Nephron progenitor cell (in vitro differentiated cells): ENCODE measurements around the gene CHMP4B.

Experiments
- DNase-seq: peaks from one replicate; pipeline ENCODE4 v3.0.0; 2021
- H3K27ac Mint-ChIP-seq: 2 replicates; pipeline ENCODE4 v1.8.0; 2021; ENCODE audit warnings: mild to moderate bottlenecking, moderate library complexity, mixed read lengths
- H3K27me3 Mint-ChIP-seq: 2 replicates; pipeline ENCODE4 v1.8.0; 2021; ENCODE audit warnings: mild to moderate bottlenecking, low read depth, mixed read lengths; ENCODE audit not compliant: poor library complexity
- H3K36me3 Mint-ChIP-seq: 2 replicates; pipeline ENCODE4 v1.8.0; 2021; ENCODE audit warnings: low read depth, mixed read lengths
- H3K4me1 Mint-ChIP-seq: 2 replicates; pipeline ENCODE4 v1.8.0; 2021; ENCODE audit warnings: mixed read lengths
- H3K4me3 Mint-ChIP-seq: 2 replicates; pipeline ENCODE4 v1.8.0; 2021; ENCODE audit warnings: mild to moderate bottlenecking, moderate library complexity, mixed read lengths
- H3K9me3 Mint-ChIP-seq: 2 replicates; pipeline ENCODE4 v1.8.0; 2021; ENCODE audit warnings: mild to moderate bottlenecking, moderate library complexity, mixed read lengths
- TF ChIP-seq, protein P1 (sequence below): fragments of 200-600 bp; sonication (generic); IDR thresholded peaks from 2 replicates; pipeline ENCODE4 v1.5.0; 2021; ENCODE audit warnings: antibody characterized with exemption

The CHMP4B gene

GRCh38 chr20:33796263-33796906 lies 14.8 kb upstream of the CHMP4B start:
- no peaks in the 10 kb centered on the region for H3K4me1 Mint-ChIP-seq
- peaks cover 3% of the 10 kb centered on the region for H3K27me3 Mint-ChIP-seq
- peaks cover 4% of the 10 kb centered on the region for H3K9me3 Mint-ChIP-seq
- no peak overlapping the region for H3K27ac Mint-ChIP-seq
- H3K4me3 Mint-ChIP-seq: no peak overlapping the region
- no peak for DNase-seq
- H3K36me3 Mint-ChIP-seq: no peaks in the 10 kb centered on the region
- TF ChIP-seq, protein P1, sequence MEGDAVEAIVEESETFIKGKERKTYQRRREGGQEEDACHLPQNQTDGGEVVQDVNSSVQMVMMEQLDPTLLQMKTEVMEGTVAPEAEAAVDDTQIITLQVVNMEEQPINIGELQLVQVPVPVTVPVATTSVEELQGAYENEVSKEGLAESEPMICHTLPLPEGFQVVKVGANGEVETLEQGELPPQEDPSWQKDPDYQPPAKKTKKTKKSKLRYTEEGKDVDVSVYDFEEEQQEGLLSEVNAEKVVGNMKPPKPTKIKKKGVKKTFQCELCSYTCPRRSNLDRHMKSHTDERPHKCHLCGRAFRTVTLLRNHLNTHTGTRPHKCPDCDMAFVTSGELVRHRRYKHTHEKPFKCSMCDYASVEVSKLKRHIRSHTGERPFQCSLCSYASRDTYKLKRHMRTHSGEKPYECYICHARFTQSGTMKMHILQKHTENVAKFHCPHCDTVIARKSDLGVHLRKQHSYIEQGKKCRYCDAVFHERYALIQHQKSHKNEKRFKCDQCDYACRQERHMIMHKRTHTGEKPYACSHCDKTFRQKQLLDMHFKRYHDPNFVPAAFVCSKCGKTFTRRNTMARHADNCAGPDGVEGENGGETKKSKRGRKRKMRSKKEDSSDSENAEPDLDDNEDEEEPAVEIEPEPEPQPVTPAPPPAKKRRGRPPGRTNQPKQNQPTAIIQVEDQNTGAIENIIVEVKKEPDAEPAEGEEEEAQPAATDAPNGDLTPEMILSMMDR: no peak

- Mint-ChIP-seq H3K9me3 (peaks cover 11% of the 10 kb centered on the region), H3K4me1 (no peaks in the 10 kb centered on the region), H3K27ac (no peak overlapping the region), H3K4me3 (no peak overlapping the region), H3K27me3 (peaks cover 3% of the 10 kb centered on the region), H3K36me3 (no peaks in the 10 kb centered on the region)
- no peak for DNase-seq
- TF ChIP-seq, protein P1: no peak
Observed at GRCh38 chr20:33796907-33797544, 14.1 kb upstream of the CHMP4B start.

DNA sequence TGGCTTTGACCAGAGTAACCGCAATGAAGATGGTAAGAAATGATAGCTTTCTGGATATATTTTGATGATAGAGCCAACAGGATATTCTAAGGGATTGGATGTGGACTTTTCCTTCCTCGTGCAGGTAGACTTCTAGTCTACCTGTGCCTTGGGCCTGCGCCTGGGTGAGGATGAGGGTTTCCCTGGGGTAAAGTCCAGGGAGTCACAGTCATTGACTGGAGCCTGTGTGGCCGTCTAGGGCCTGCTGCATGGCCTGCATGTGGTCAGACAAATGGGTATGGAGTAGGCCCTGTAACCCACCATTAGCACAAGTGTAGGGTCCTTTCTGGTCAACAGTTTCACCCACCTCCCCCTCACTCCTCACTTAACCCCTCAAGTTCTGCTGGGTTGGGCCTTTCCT lies 12.7 kb upstream of the CHMP4B start:
- Mint-ChIP-seq H3K4me1 (no peaks in the 10 kb centered on the region), H3K27ac (no peak overlapping the region), H3K36me3 (no peaks in the 10 kb centered on the region)

GRCh38 chr20:33803921-33804337 lies 7.2 kb upstream of the CHMP4B start:
- TF ChIP-seq, protein P1: no peak
- H3K27ac Mint-ChIP-seq: no peak overlapping the region

More for the DNA sequence above, 12.7 kb upstream of the CHMP4B start:
- peaks cover 13% of the 10 kb centered on the region for H3K9me3 Mint-ChIP-seq
- TF ChIP-seq, protein P1: no peak
- H3K27me3 Mint-ChIP-seq: peaks cover 6% of the 10 kb centered on the region
- no peak overlapping the region for H3K4me3 Mint-ChIP-seq
- no peak for DNase-seq

GRCh38 chr20:33808388-33808787 lies 2.8 kb upstream of the CHMP4B start:
- Mint-ChIP-seq H3K27me3 (peaks cover 21% of the 10 kb centered on the region), H3K9me3 (no peaks in the 10 kb centered on the region), H3K36me3 (no peaks in the 10 kb centered on the region), H3K4me1 (peaks cover 15% of the 10 kb centered on the region), H3K27ac (no peak overlapping the region), H3K4me3 (no peak overlapping the region)
- TF ChIP-seq, protein P1: no peak
- DNase-seq: no peak

More at GRCh38 chr20:33803921-33804337, 7.2 kb upstream of the CHMP4B start:
- H3K9me3 Mint-ChIP-seq: peaks cover 13% of the 10 kb centered on the region
- peaks cover 21% of the 10 kb centered on the region for H3K27me3 Mint-ChIP-seq
- no peaks in the 10 kb centered on the region for H3K36me3 Mint-ChIP-seq
- H3K4me3 Mint-ChIP-seq: no peak overlapping the region
- no peak for DNase-seq
- H3K4me1 Mint-ChIP-seq: no peaks in the 10 kb centered on the region

DNA sequence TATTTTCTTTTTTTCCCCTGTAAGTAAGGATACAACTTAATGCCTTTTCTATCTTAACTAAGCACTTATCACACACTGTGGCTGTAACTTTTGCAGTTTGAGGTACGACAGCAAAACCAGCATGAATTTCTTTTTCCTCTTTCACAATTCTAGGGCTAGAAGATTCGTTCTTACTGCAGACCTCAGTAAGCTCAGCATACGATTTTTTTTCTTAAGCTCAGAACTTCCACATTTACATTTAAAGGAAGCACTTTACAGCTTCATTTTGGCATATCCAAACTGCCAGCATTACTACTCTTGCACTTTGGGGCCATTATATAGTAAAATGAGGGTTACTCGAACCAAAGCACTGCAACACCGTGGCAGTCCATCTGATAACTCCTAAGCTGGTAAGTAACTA lies 889 bp upstream of the CHMP4B start:
- no peak overlapping the region for H3K27ac Mint-ChIP-seq
- no peaks in the 10 kb centered on the region for H3K9me3 Mint-ChIP-seq
- H3K36me3 Mint-ChIP-seq: peaks cover 5% of the 10 kb centered on the region
- peaks cover 27% of the 10 kb centered on the region for H3K4me1 Mint-ChIP-seq
- H3K27me3 Mint-ChIP-seq: peaks cover 11% of the 10 kb centered on the region
- TF ChIP-seq, protein P1: no peak
- DNase-seq: no peak
- no peak overlapping the region for H3K4me3 Mint-ChIP-seq
